IMR-90 (cell line): ENCODE measurements around the gene ITPR3. TPM values are rescaled to one million over a fixed set of nuclear protein-coding genes. Genes with fewer than 3 reads are reported as not detected.
A peak's percentile ranks its signal among the peaks of the same experiment; 100 is the strongest.

Experiments
- ATAC-seq: fragments of 200-7000 bp; cut with Tn5 transposase; 2 replicates; pipeline ENCODE4 v1.9.1; 2020; ENCODE audit warnings: low read depth, mild to moderate bottlenecking, moderate library complexity
- BruUV-seq: library from RNA; stranded (reverse); fragments of 400-500 nt; replicated peaks from 2 replicates; lab custom pipeline; 2021; lab: Mats Ljungman, UMichigan
- CTCF ChIA-PET: fragments of 300-600 bp; formaldehyde crosslinking; extraction: SDS; loops from one replicate; lab custom pipeline; 2021; ENCODE audit warnings: antibody characterized with exemption; lab: Yijun Ruan, JAX
- POLR2A ChIA-PET: fragments of 300-600 bp; sonication (Branson Sonifier 250); formaldehyde crosslinking; loops from one replicate; lab custom pipeline; 2022; ENCODE audit warnings: antibody characterized with exemption; ENCODE audit not compliant: unreplicated experiment; lab: Charles Lee
- DNase-seq: peaks from one replicate; pipeline ENCODE4 v3.0.0; 2013
- H2AFZ ChIP-seq: replicated peaks from 2 replicates; pipeline ENCODE3; 2013; ENCODE audit warnings: low read length, mild to moderate bottlenecking; ENCODE audit not compliant: poor library complexity
- H2AK5ac ChIP-seq: 2 replicates; pipeline ENCODE4 v1.6.1; 2013; ENCODE audit warnings: low read depth, low read length, inconsistent platforms
- H2AK9ac ChIP-seq: replicated peaks from 2 replicates; pipeline ENCODE3; 2013; ENCODE audit warnings: mild to moderate bottlenecking, low read depth, low read length, moderate library complexity; ENCODE audit not compliant: poor library complexity
- H2BK120ac ChIP-seq: 2 replicates; pipeline ENCODE4 v1.6.1; 2013; ENCODE audit warnings: low read depth, low read length, inconsistent platforms
- H2BK15ac ChIP-seq: 3 replicates; pipeline ENCODE4 v1.6.1; 2013; ENCODE audit warnings: low read depth, low read length, inconsistent platforms
- H2BK20ac ChIP-seq: 2 replicates; pipeline ENCODE4 v1.6.1; 2013; ENCODE audit warnings: low read depth, mild to moderate bottlenecking, inconsistent platforms, low read length, moderate library complexity
- H2BK5ac ChIP-seq: 2 replicates; pipeline ENCODE4 v1.6.1; 2013; ENCODE audit warnings: mild to moderate bottlenecking, low read depth, low read length, inconsistent platforms; ENCODE audit not compliant: poor library complexity, severe bottlenecking
- H3K14ac ChIP-seq: replicated peaks from 2 replicates; pipeline ENCODE4 v1.6.1; 2013; ENCODE audit warnings: low read depth, low read length, inconsistent platforms
- H3K18ac ChIP-seq: 2 replicates; pipeline ENCODE4 v1.6.1; 2013; ENCODE audit warnings: low read depth, low read length, control low read depth
- H3K23ac ChIP-seq: 2 replicates; pipeline ENCODE4 v1.6.1; 2013; ENCODE audit warnings: low read depth, low read length, inconsistent platforms
- H3K27ac ChIP-seq: 2 replicates; pipeline ENCODE4 v1.5.1; 2013; ENCODE audit warnings: mild to moderate bottlenecking, control low read depth, low read length; ENCODE audit not compliant: insufficient read depth
- H3K27me3 ChIP-seq: 2 replicates; pipeline ENCODE4 v1.6.1; 2013; ENCODE audit warnings: low read length; ENCODE audit not compliant: control insufficient read depth, insufficient read depth
- H3K36me3 ChIP-seq: 2 replicates; pipeline ENCODE4 v1.6.1; 2013; ENCODE audit warnings: low read length, mixed read lengths; ENCODE audit not compliant: control insufficient read depth, insufficient read depth
- H3K4ac ChIP-seq: 2 replicates; pipeline ENCODE4 v1.6.1; 2013; ENCODE audit warnings: low read depth, low read length, inconsistent platforms
- H3K4me1 ChIP-seq: 2 replicates; pipeline ENCODE4 v1.6.1; 2013; ENCODE audit warnings: low read length, mixed read lengths; ENCODE audit not compliant: control insufficient read depth, insufficient read depth
- H3K4me2 ChIP-seq: 2 replicates; pipeline ENCODE4 v1.6.1; 2013; ENCODE audit warnings: low read depth, mild to moderate bottlenecking, control low read depth, low read length, moderate library complexity
- H3K4me3 ChIP-seq: 2 replicates; pipeline ENCODE4 v1.5.1; 2013; ENCODE audit warnings: low read depth, mild to moderate bottlenecking, control low read depth, low read length, moderate library complexity; ENCODE audit not compliant: insufficient read depth
- H3K56ac ChIP-seq: 2 replicates; pipeline ENCODE4 v1.6.1; 2013; ENCODE audit warnings: low read length, inconsistent platforms; ENCODE audit not compliant: insufficient read depth; ENCODE audit errors: extremely low read depth
- H3K79me1 ChIP-seq, 2 experiments: 2 replicates each; pipeline ENCODE4 v1.6.1; 2013; ENCODE audit warnings: low read length in 2 of 2, inconsistent platforms in 1 of 2, low read depth in 1 of 2
- H3K9ac ChIP-seq: 2 replicates; pipeline ENCODE4 v1.6.1; 2013; ENCODE audit warnings: low read depth, low read length, control low read depth
- H3K9me1 ChIP-seq: 2 replicates; pipeline ENCODE4 v1.6.1; 2013; ENCODE audit warnings: low read length, inconsistent platforms; ENCODE audit not compliant: insufficient read depth
- H3K9me3 ChIP-seq: 2 replicates; pipeline ENCODE4 v1.6.1; 2013; ENCODE audit warnings: low read length; ENCODE audit not compliant: control insufficient read depth, insufficient read depth
- H4K20me1 ChIP-seq: 2 replicates; pipeline ENCODE4 v1.6.1; 2013; ENCODE audit warnings: low read length, inconsistent platforms; ENCODE audit not compliant: insufficient read depth
- H4K5ac ChIP-seq: 2 replicates; pipeline ENCODE4 v1.6.1; 2013; ENCODE audit warnings: mild to moderate bottlenecking, low read depth, low read length, control low read depth
- H4K8ac ChIP-seq, 2 experiments: 2 replicates each; pipeline ENCODE4 v1.6.1; 2013; ENCODE audit warnings: low read depth in 2 of 2, low read length in 2 of 2, control low read depth in 1 of 2, inconsistent platforms in 1 of 2
- H4K91ac ChIP-seq: 2 replicates; pipeline ENCODE4 v1.6.1; 2013; ENCODE audit warnings: low read depth, low read length, inconsistent platforms; ENCODE audit not compliant: insufficient read depth
- CTCF ChIP-seq: conservative IDR thresholded peaks from 2 replicates; pipeline ENCODE4 v1.5.1; 2012; ENCODE audit warnings: mild to moderate bottlenecking, low read depth, low read length, improper control_type of control experiment
- FOS ChIP-seq: fragments of 150-350 bp; IDR thresholded peaks from 2 replicates; pipeline ENCODE4 v1.6.1; 2016; ENCODE audit warnings: low read depth, low read length
- MAFK ChIP-seq: IDR thresholded peaks from 2 replicates; pipeline ENCODE4 v1.6.1; 2012; ENCODE audit warnings: low read depth, low read length, improper control_type of control experiment
- RCOR1 ChIP-seq: IDR thresholded peaks from 2 replicates; pipeline ENCODE4 v1.6.1; 2012; ENCODE audit warnings: mild to moderate bottlenecking, low read length, improper control_type of control experiment; ENCODE audit not compliant: insufficient replicate concordance
- RFX5 ChIP-seq: IDR thresholded peaks from 2 replicates; pipeline ENCODE4 v1.8.0; 2012; ENCODE audit warnings: low read depth, mild to moderate bottlenecking, low read length, moderate library complexity
- WGBS, 2 experiments: methylation state at CpG; one replicate each; pipeline versions ENCODE4 v1.1.5 to v1.1.7; 2013; ENCODE audit warnings: missing lambda C conversion rate in 2 of 2; ENCODE audit not compliant: insufficient read length in 1 of 2; ENCODE audit errors: extremely low coverage in 2 of 2; 5-methylcytosine and 5-hydroxymethylcytosine counted together
- dilution Hi-C: fragments of 300-500 bp; cut with HindIII; formaldehyde crosslinking; loops from one replicate; pipeline ENCODE4 v1.14.3; 2018; ENCODE audit warnings: low sequenced_read_pairs; ENCODE audit not compliant: unreplicated experiment
- in situ Hi-C: fragments of 300-500 bp; cut with MboI; formaldehyde crosslinking; loops from 3 replicates; pipeline ENCODE4 v1.14.3; 2019; ENCODE audit warnings: low sequenced_read_pairs, inconsistent platforms, mixed read lengths
- intact Hi-C: fragments of 100-400 bp; cut with micrococcal nuclease; formaldehyde crosslinking; loops from 2 replicates; pipeline ENCODE4 v1.10.0; 2022
- polyA plus RNA-seq, 3 experiments: library from polyadenylated mRNA; depleted of rRNA; stranded (reverse); fragments of >200 nt; gene quantifications; 2 replicates each; pipeline ENCODE4 v1.2.3, GENCODE V29; 2012; ENCODE audit warnings: low replicate concordance in 1 of 3
- total RNA-seq: library from RNA; depleted of rRNA; stranded (reverse); fragments of >200 nt; gene quantifications from 2 replicates; pipeline ENCODE4 v1.2.3, GENCODE V29; 2012

Gene ITPR3
- total and polyA plus RNA-seq, 2 of the 4 experiments (the other 2 are of a cell fraction), result 1.6 to 3.7 TPM

DNA sequence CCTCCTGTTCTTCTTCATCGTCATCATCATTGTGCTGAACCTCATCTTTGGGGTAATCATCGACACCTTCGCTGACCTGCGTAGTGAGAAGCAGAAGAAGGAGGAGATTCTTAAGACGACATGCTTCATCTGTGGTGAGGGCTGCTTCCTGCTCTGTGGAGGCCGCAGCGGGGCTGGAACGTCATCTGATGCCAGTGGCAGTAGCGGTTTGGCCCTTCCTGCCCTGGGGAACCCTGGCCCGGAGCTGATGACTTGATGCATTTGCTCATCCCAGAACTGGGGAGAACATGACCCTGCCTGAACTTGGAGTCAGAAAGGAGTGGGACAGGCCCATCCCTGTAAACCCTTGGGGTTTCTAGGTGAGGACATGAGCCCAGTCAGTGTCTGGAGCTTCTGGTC, 71.6 kb downstream of the ITPR3 start:
- BruUV-seq, result no TSS peak
- Histone ChIP-seq H2AK5ac (no peak overlapping the region), H4K20me1 (peaks cover 8% of the 10 kb centered on the region; the same call in 1 of the 2 replicates), H3K56ac (no peak overlapping the region), H2BK5ac (no peak overlapping the region), H3K9me3 (no peaks in the 10 kb centered on the region), H3K18ac (no peak overlapping the region), H3K9ac (no peak overlapping the region), H3K23ac (no peak overlapping the region), H4K91ac (no peak overlapping the region), H3K14ac (no peak overlapping the region), H3K79me1 (peaks cover 0 to 23% of the 10 kb centered on the region in 2 experiments; a peak in 2 of 4 replicates), H3K9me1 (peaks cover 25% of the 10 kb centered on the region), H3K4me3 (no peak overlapping the region), H3K4me2 (no peak overlapping the region), H4K5ac (no peak overlapping the region), H3K27me3 (no peaks in the 10 kb centered on the region), H3K4ac (no peak overlapping the region), H3K36me3 (peaks cover 17% of the 10 kb centered on the region), H3K27ac (no peak overlapping the region), H2AK9ac (no peak overlapping the region), H2BK15ac (no peak overlapping the region), H2BK120ac (no peak overlapping the region), H2AFZ (no peak overlapping the region), H4K8ac (no peak overlapping the region), H2BK20ac (no peak overlapping the region), H3K4me1 (peaks cover 20% of the 10 kb centered on the region)
- ChIA-PET CTCF (no interaction called here), POLR2A (interaction anchor here (0.5 kb wide), 1 partner anchor 380 kb away, joined by 3 read pairs; no protein-coding TSS in a partner anchor)
- DNase-seq (peak; percentile 7), ATAC-seq (no peak)
- dilution Hi-C loops (no loop called here), in situ Hi-C loops (no loop called here), intact Hi-C loops (no loop called here)
- TF ChIP-seq CTCF (no peak), RFX5 (no peak), FOS (no peak), RCOR1 (no peak), MAFK (no peak)
- WGBS, 2 experiments, result 94% methylated on average over 5 of the region's 10 CpGs; no CpG with 5 or more reads in 1 of the 2 experiments
